ENCODE results near the gene DCAF4.

DCAF4 gene

GRCh38 chr14:72898448-72898847 lies 27.8 kb upstream of the DCAF4 start:
- DNase-seq: no peak

GRCh38 chr14:72901361-72901760 lies 24.9 kb upstream of the DCAF4 start:
- no peak for DNase-seq

- no peak for DNase-seq
These were observed 23.3 kb upstream of the DCAF4 start for GRCh38 chr14:72902801-72903530.

- DNase-seq: no peak
These were observed 22.5 kb upstream of the DCAF4 start for GRCh38 chr14:72903716-72904115.

GRCh38 chr14:72904218-72904617 lies 22.0 kb upstream of the DCAF4 start:
- no peak for DNase-seq

GRCh38 chr14:72904840-72905561 lies 21.3 kb upstream of the DCAF4 start:
- peak in 3 of 4 experiments; percentile 5 to 32 (median 21) for DNase-seq

- no peak for DNase-seq
These were observed 19.9 kb upstream of the DCAF4 start for GRCh38 chr14:72906316-72906715.

GRCh38 chr14:72906879-72907278 lies 19.4 kb upstream of the DCAF4 start:
- DNase-seq: no peak

- DNase-seq: no peak
These were observed 18.4 kb upstream of the DCAF4 start for GRCh38 chr14:72907886-72908285.

- no peak for DNase-seq
These were observed 17.1 kb upstream of the DCAF4 start for GRCh38 chr14:72909163-72909562.

- no peak for DNase-seq
These were observed 12.5 kb upstream of the DCAF4 start for GRCh38 chr14:72913809-72914208.

- DNase-seq: no peak
These were observed 10.1 kb upstream of the DCAF4 start for GRCh38 chr14:72916174-72916573.

GRCh38 chr14:72917094-72917802 lies 9.0 kb upstream of the DCAF4 start:
- no peak for DNase-seq

- no peak for DNase-seq
These were observed 6.3 kb upstream of the DCAF4 start for GRCh38 chr14:72920008-72920407.

GRCh38 chr14:72921396-72921795 lies 4.9 kb upstream of the DCAF4 start:
- DNase-seq: no peak

GRCh38 chr14:72924337-72924736 lies 1.9 kb upstream of the DCAF4 start:
- no peak for DNase-seq

- no peak for DNase-seq
These were observed 999 bp upstream of the DCAF4 start for GRCh38 chr14:72925171-72925759.

GRCh38 chr14:72925815-72926291 lies 411 bp upstream of the DCAF4 start:
- DNase-seq: no peak

GRCh38 chr14:72928872-72929271 lies 2.6 kb downstream of the DCAF4 start:
- DNase-seq: no peak

- DNase-seq: no peak
These were observed 3.2 kb downstream of the DCAF4 start for GRCh38 chr14:72929316-72930080.

- DNase-seq: no peak
These were observed 6.6 kb downstream of the DCAF4 start for GRCh38 chr14:72932893-72933292.

GRCh38 chr14:72939630-72940029 lies 13.4 kb downstream of the DCAF4 start:
- no peak for DNase-seq
